HG02884 (cell line): ENCODE data around the gene TMTC1.

Source experiments
- ATAC-seq: cut with Tn5 transposase; IDR thresholded peaks from one replicate; pipeline ENCODE4 v1.9.1; 2021; ENCODE audit warnings: mild to moderate bottlenecking, moderate library complexity; ENCODE audit not compliant: unreplicated experiment

Gene TMTC1

DNA sequence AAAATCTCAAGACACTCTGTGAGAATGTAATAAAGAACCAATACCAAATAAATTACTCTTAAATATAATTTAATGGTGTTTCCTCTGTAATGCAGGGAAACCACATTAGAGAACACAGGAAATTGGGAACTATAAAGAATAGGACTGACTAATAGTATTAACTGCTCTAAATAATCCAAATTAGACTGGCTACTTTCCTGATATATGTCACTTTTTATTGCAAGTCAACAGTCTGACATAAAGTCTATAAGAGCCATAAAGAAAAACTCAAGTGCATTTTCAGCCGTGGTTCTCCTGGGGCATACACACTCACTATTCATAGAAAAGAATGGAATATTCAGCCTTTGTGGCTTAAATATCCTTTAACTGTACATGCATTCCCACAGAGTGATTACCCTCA, 161.5 kb downstream of the TMTC1 start:
- no peak for ATAC-seq

DNA sequence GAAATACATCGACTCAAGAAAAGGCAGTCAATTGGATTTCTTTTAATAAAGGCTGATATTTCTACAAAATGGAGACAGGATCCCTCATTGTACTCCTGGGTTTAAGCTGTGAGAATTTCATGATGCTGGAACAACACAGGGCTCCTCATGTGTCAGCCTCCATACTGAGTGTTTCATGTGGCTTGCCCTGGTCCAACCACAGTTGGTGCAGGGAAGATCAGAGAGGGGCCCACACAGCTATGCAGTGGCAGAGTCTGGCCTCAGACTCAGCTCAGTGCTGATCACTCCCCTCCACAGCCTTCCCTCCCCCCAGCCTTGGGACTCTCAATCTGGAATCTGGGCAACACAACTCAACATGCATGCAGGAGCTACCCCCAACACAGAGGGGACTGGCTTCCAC, 163.7 kb downstream of the TMTC1 start:
- no peak for ATAC-seq

DNA sequence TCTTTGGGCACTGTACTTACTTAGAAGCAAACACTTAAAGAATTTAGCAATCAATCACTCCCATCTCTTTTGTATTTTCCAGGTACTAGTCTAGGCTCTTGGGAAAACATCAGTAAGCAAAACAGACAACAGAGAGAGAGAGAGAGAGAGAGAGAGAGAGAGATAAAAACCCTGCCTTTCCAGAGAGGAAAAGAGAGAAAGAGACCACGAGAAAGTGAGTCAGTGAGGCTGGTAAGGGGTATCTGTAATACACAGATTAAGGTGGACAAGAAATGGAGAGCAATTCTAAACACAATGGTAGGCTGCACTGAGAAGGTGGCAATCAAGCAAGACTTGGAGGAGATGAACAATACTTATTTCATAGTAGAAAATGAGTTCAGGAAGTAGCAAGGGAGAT, 166.3 kb downstream of the TMTC1 start:
- no peak for ATAC-seq

DNA sequence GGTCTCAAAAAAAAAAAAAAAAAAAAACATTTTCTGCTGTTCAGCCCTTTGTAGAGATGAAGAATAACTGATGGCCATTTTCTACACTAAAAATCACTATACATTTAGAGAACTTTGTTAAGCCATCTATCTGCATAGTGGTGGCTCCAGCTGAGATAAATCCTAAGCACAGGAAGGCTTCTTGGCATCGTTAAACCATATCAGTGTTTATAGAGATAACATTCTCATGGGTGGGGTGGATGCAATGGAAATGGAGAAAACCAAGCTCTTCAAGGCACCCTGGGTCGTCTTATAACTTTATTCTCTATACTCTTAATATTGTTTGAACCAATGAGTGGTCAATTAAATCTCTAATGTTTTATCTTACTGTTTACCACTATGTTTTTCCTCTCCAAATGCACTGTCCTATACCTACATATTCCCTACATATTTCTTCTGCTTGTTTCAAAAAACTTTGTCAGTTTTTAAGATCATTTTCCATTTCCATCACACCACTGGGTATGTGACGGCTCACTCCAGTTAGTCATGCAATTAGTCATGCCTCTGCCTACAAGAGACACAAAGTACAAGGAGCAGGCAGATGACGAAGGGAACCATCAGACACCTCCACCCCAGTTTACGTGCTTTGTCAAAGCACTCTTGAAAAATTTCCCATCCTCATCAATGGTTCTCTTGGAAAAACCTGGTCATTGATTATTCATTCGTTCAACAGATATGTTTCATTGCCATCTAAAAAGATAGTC, 166.9 kb downstream of the TMTC1 start:
- no peak for ATAC-seq

DNA sequence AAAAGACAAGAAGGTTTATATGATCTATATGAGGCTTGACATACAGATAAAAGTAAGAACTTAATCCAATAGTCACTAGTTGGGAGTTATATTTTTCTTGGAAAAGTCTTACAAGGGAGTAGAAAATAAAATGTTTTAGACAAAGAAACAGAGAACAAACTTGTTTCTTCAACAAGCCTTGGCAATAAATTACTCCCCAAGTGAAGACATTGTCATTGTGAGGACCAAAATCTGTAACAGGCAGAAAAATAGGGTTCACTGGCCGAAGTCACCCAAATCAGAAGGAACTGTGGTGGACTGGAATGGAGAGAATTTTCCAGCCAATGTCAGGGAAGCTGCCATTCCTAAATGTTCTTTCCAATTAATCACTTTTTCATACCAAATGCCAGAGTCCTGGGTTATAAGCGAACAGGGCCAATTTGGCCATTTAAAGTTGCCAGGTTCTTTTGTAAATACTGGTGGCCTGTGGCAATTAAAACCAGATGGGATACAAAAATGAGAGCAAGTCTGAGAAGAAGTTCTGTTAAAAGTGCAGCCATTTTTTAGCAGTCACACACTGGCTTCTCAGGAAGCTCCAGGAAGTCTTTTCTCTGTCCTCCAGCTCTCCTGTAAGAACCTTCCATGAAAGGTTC, 168.9 kb downstream of the TMTC1 start:
- ATAC-seq, result no peak

DNA sequence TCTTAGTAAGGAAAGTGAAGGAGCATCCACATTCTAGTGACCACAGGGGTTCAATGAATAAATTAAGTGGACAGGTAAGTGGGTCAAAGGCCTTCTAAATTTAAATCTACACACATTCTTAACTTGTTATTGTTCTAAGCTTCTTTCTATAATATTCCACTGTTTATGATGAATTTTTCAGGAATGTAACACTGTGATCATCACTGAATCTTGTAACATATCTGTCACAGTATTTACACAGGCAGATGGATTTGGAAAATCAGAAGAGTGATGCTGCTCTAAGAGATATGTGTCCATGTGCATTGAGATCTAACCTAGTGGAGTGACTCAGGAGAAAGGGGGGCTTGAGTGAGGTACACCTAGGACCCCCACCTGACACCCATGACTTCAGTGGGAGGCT, 170.8 kb downstream of the TMTC1 start:
- ATAC-seq, result no peak

DNA sequence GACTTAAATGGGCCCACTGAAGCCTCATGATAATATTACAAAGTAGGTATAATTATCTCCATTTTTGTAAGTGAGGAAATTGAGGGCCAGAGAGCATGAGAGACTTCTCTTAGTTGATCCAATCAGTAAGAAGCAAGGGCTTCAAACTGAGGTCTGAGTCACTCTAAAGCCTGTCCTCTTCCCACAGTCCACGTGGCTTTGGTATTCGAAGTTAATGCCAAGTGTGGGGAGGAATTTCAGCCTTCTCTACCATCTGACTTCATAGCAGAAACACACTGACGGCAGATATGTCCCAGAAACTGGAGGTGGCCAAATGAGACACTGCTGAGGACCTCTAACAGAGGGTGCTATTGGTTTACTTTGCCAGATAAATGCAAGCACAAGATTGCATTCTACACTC, 171.8 kb downstream of the TMTC1 start:
- no peak for ATAC-seq

DNA sequence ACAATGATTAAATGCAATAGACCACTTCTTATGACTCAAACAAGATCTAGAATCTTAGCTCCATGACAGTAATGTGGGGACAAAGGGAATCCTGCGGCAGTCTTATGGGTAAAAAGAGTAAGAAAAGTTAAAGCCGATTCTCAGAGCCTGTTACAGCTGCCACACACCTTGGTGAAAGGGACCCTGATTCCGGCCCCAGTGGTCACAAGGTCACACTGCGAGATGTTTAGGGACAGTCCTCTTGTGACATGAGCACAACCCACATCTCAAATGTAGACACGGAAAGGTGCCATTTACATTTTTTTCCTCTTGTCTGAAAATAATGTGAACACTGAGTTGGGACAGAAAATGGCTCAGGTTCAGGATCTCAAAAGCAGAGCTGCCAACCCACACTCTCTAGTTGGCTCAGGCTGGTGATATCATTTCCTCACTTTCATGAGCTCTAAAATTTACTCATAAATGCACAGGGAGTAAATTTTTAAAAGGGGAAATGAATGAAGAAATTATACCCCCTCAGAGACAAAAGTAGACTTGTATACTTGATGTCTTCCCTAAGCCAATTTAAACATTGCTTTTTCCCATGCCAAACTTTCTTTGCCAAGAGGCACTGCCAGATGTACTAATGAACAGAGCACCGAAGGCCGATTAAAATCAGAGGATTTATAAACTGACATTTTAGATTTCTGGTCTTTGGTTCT, 173.1 kb downstream of the TMTC1 start:
- ATAC-seq, result no peak

DNA sequence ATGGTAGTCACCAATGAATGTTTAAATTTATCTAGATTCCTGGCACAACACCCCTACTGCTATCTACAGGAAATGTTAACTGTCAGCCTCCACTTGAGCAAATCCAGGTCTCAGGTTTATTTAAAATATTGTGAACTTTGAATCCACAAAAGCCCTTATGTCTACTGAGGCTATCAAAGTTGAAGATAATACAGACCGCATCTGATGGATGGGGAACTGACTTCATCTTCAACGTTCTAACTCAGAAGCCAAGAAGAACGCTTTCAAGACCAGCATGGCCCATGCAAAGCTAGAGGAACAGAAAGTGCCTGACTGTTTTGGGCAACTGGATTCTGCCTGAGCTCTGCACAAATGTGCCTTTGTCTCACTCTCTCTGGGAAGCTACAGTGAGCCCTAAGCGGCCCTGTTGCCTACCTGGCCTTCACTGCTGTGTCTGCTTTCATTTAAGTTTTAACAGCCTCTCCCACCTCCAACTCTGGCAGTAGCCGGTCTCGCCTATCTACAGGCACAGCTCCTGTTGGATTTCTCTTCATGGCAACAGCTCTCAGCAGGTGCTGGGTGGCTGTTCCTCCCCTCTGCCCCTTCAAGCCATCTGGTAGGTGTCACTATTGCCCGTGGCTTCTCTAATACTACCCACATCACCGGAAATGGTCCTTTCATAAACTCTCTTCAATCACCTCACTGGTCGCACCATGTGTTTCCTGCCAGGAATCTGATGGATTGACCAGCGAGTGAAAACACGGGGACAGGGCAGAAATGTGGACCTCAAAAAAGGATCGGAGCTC, 174.1 kb downstream of the TMTC1 start:
- no peak for ATAC-seq

DNA sequence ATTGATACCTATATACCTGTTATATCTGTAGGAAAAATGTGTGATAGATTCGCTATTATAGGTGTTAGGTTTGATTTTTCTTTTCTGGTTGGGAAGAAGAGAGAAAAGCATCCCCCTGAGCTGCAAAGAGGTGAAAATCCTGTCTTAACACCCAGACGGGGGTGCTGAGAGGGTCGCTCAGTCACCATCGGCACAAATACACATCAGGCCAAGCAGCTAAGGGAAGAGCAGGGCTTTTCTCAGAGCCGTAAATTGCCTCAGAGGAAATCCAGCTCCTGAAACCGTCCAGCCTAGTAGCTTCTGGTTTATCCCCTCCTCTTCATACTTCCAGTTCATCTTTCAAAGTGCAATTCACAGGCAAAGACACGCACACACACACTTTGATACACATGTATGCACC, 175.2 kb downstream of the TMTC1 start:
- ATAC-seq, result no peak

DNA sequence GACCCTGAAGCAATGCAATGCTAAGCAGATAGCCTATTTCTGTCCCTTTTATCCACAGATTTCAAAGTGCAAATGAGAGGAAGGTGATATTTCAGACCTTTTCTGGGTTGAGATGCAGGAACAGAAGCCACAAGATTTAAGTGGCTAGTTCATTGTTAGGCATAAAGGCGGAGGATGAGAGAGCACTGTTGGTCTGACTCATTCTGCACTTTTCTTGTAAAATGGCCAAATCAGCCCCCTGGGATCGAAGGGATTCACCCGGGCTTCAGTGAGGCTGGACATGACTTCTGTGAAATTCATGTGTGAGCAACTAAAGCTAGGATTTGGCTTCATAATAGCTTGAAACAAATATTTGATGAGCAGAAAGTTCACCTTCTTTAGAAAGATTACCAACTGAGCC, 184.4 kb downstream of the TMTC1 start:
- ATAC-seq, result no peak

DNA sequence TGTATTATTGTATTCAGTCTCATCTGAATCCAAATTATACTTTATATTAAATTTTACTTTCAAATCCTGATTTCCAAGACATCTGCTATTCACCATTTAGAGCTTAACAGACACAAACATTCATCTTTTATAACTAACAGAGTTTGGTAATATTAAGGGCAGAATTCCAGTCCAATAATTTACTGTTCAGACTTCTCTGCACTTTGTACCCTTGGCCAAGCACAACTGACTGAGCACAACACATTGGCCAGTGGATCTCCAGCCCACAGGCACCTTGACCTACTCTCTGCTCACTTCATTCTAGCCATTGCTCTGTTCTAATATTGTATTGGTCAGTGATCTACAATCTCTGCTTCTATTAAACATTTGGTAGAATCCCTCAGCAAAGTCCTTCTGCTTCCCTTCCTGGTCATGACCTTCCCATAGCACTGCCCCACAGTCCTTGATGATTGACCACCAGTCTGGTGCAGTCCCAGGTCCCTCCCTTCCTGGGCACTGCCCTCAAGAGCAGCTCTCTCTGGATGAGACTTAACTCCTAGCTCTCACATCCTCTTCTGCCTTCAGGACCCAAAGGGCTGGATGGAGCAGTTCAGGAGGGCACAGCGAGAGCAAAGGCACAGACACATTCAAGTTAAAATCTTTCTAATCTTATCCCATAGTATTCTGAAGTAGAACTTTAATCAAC, 188.5 kb downstream of the TMTC1 start:
- ATAC-seq, result no peak

DNA sequence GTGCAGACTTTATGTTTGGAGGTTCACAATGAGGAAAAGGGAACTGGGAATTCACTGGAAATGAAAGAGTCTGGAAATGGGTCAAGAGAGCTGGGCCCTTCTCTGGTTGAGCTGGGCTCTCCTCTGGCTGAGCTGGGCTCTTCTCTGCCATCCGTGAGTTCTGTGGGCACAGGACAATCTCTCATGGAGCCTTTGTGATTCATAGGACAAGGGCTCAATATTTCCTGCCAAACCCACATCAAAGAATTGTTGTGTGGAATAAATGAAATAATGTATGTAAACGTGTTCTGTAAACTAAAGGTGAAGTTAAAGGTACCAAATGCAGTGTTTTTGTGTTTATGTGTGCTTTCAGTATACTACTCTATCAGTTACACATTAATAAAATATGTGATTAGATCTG, 190.7 kb downstream of the TMTC1 start:
- no peak for ATAC-seq

DNA sequence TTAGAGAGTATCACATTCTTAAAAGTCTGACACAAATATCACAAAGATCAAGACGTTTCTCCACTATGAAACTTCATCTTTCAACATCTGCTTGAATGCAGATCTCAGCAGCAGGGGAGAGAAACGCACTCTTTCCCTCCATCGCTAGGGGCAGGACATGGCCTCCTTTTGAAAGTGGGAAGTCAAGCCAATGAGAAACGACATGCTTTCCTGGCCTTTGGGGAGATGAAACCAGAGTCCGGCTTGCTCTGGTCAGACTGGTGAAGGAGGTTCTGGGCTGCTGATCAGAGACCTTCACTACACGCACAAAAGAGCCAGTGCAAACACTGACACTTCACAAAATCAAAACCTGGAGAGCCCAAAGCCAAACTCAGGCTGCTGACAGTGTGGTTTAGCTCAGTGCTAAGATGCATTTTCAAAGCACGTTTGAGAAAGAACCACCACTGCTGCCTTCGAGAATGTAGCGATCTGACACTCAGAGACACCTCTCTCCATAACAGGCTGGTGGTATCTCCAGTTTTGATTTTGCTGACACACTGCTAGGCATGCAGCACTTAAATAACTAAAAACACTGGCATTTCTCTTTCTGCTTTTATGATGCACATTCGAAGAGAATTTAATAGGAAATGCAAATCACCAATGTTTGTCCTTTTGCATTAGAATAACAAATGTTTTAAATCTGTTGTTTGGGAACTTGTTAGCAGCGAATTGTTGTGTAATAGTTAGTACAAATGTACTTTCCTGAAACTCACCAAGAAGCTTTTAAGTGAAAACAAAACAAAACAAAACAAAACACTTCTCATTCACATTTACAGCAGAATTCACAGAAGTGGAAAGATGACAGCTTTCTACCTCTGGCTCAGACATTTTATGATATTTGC, 192.4 kb downstream of the TMTC1 start:
- no peak for ATAC-seq

DNA sequence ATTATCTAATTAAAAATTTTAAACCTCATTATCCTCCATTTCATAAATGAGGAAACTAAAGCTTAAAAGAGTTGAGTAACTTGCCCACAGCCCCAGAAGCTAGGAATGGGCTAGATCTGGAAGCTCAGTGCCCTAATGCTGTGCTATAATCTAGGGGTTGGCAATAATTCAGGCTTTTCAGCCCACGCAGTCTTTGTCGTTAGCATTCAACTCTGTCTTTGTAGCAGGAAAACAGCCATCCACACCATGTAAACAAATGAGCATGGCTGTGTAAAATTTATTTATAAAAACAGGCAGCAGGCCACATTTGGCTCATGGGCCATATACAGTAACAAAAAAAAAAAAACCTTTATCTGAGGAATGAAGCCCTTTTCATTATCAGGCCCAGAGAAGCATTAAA, 193.9 kb downstream of the TMTC1 start:
- ATAC-seq, result no peak

DNA sequence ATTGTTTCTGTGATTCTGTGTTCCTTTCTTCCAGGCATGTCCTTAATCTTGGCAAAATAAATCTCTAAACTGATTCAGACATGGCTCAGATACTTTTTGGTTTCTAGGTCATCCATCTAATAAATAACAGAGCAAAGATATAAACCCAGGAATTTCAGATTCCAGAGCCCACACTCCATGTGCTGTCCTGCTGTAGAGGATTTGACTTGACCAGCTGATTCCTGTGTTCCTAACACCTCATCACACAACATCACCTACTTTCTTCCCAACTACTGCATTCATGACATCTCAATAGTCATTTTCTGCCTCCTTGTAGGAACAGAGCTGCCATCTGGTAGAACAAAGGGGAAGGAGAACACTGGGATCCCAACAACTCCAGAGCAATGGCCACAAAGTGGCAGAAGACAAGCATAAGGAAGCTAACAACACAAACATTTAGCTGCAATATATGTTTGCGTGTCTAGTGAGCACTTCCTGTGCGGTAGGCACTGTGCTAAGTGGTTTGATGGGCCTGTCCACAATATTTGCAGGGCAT, 194.4 kb downstream of the TMTC1 start:
- no peak for ATAC-seq

DNA sequence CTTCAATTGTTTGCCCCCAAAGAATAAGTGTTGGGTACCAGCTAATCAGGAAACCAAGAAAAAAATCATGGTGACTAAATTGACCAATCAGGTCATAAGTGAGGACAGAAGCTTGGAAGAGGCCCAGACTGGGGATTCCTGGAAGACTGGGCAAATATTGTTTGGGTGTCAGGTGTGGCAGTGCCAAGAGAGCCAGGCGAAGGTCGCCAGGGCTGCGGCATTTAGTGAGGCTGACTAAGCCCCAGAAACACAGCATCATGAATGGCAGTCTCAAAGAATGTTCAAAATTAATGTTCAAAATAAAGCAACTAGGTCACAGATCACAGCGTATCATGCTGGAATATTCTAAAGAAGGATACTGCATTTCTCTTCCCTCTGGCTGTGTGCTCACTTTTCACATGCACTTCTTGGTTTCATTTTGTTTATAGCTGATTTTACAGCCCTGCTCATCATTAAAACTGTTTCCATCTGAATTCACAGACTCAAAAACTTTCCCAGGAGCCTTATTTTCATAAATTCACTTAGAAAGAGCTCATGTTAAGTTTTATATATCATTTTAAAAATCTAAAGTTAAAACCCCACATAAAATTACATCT, 201.0 kb downstream of the TMTC1 start:
- no peak for ATAC-seq

DNA sequence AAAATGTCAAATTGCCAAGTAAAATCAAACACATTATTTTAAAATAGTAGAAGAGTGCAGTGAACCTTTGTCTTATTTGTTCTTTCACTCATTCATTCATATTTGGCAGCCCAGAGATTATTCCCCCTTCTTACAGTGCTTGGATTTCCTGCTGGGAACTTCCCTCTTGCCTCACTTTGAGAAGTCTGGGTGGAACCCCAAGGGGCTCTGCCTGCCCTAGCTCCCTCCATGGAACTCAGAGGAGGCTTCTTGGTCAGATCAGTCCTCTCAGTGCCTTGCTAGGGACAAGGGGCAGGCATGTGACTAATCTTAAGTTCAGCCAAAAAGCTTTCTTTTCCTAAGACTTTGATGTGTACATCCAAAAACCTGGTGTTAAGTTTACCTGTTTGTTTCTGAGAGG, 201.6 kb downstream of the TMTC1 start:
- ATAC-seq, result no peak

DNA sequence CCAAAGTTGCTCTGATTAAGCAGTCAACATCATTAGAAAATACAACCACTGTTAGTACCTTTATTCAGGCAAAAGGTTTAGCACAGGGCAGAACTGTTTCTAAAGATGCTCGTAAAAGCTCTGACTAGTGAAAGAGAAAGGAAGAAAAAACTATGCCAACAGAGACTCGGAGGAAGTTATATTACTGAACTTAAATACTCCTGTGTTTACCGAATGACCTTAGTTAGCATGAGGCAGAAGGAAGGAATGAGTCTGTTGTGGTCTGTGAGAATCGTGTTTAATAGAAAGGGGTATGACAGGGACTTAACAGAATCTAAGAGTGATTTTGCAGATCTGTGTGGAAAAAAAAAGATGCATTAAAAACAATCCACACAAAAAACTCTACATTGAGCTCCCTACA, 202.1 kb downstream of the TMTC1 start:
- no peak for ATAC-seq
